GM19043 (cell line): ENCODE measurements around the gene TRIM33.

Experiments
- ATAC-seq: cut with Tn5 transposase; IDR thresholded peaks from one replicate; pipeline ENCODE4 v1.9.1; 2021; ENCODE audit warnings: low read depth; ENCODE audit not compliant: unreplicated experiment

TRIM33 gene

GRCh38 chr1:114511032-114511785 lies at the start of gene TRIM33:
Gene TRIM33 (minus strand): TSS chr1:114511203. CDS start chr1:114511076, 127 bp downstream.
- ATAC-seq = peak; percentile 74

GRCh38 chr1:114559356-114559755 lies 48.4 kb upstream of the TRIM33 start:
- peak; percentile 55 for ATAC-seq

GRCh38 chr1:114558544-114558943 lies 47.5 kb upstream of the TRIM33 start:
- no peak for ATAC-seq

GRCh38 chr1:114554577-114554976 lies 43.6 kb upstream of the TRIM33 start:
- no peak for ATAC-seq

GRCh38 chr1:114552106-114552639 lies 41.2 kb upstream of the TRIM33 start:
- no peak for ATAC-seq

GRCh38 chr1:114551400-114551799 lies 40.4 kb upstream of the TRIM33 start:
- ATAC-seq = no peak

GRCh38 chr1:114550336-114550735 lies 39.3 kb upstream of the TRIM33 start:
- no peak for ATAC-seq

- ATAC-seq = no peak
These were observed 38.1 kb upstream of the TRIM33 start for GRCh38 chr1:114549137-114549536.

GRCh38 chr1:114547076-114547475 lies 36.1 kb upstream of the TRIM33 start:
- ATAC-seq = no peak

GRCh38 chr1:114545796-114546195 lies 34.8 kb upstream of the TRIM33 start:
- no peak for ATAC-seq

- ATAC-seq = no peak
These were observed 34.3 kb upstream of the TRIM33 start for GRCh38 chr1:114545315-114545714.

- ATAC-seq = no peak
These were observed 29.8 kb upstream of the TRIM33 start for GRCh38 chr1:114540821-114541220.

- ATAC-seq = no peak
These were observed 29.3 kb upstream of the TRIM33 start for GRCh38 chr1:114540272-114540671.

GRCh38 chr1:114536043-114536442 lies 25.0 kb upstream of the TRIM33 start:
- no peak for ATAC-seq

- ATAC-seq = no peak
These were observed 24.4 kb upstream of the TRIM33 start for GRCh38 chr1:114535401-114535800.

- ATAC-seq = no peak
These were observed 20.1 kb upstream of the TRIM33 start for GRCh38 chr1:114531094-114531493.

- no peak for ATAC-seq
These were observed 19.2 kb upstream of the TRIM33 start for GRCh38 chr1:114530224-114530623.

- ATAC-seq = no peak
These were observed 13.9 kb upstream of the TRIM33 start for GRCh38 chr1:114524944-114525343.

GRCh38 chr1:114522264-114522575 lies 11.2 kb upstream of the TRIM33 start:
- no peak for ATAC-seq

- no peak for ATAC-seq
These were observed 10.6 kb upstream of the TRIM33 start for GRCh38 chr1:114521396-114522263.

GRCh38 chr1:114517348-114517747 lies 6.3 kb upstream of the TRIM33 start:
- no peak for ATAC-seq
